ENCODE data around the gene TBC1D7. TPM values are rescaled to one million over a fixed set of nuclear protein-coding genes. Genes with fewer than 3 reads are reported as not detected.

TBC1D7 gene
- total RNA-seq, 1 donor from 2014 or later: 40.2 TPM

DNA sequence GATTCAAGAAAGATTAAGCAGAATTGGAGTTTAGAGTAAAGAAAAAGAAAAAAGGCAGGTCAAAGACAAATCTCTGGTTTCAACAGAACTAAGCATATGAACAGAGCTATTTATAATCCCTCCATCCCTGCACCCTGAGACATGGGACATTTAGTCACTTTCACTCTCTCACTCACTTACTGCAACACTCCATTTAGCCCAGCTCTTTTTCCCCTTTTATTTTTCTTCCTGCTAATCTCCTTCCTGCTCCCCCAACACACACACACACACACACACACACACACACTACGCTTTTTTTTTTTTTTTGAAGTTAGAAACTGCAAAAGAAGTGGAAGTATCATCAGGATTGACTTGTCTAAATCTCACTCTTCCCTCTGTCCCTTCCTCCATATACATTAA lies 45.1 kb upstream of the TBC1D7 start:
- Histone ChIP-seq H3K27ac (replicated peaks) (peak overlapping the region; percentile 40), H3K9me3 (replicated peaks) (no peaks in the 10 kb centered on the region), H3K27me3 (ENCODE audit: low read depth) (no peaks in the 10 kb centered on the region), H3K4me1 (peaks cover 47% of the 10 kb centered on the region), H3K4me3 (no peak overlapping the region), H3K36me3 (peaks cover 6% of the 10 kb centered on the region)
- intact Hi-C loops (cut with micrococcal nuclease): no loop called here
- no peak for DNase-seq
- TF ChIP-seq CTCF (IDR thresholded peaks at IDR 0.05; ENCODE audit: borderline replicate concordance): no peak

GRCh38 chr6:13372688-13373487 lies 44.6 kb upstream of the TBC1D7 start:
- intact Hi-C loops (cut with micrococcal nuclease): no loop called here
- H3K4me1 ChIP-seq: peaks cover 53% of the 10 kb centered on the region

DNA sequence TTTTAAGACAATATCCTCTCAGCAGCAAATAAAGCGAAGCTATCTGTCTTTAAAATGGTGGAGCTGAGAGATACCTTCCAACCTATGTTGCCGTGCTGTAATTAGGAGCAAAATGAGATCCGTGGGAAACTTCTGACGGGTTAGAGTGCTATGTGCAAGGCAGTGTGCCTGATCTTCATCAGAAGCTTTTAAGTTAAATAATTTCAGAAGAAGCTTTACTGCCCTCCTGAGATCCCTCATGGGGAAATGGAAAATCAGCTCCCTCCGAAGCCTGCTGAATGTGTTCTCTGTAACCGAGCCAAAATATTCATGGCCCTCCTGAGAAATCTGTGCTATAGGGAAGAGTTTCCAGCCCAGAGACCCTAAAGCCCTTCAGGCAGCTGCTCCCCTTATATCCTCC lies 43.7 kb upstream of the TBC1D7 start:
- TF ChIP-seq CTCF (IDR thresholded peaks at IDR 0.05; ENCODE audit: borderline replicate concordance): no peak
- intact Hi-C loops (cut with micrococcal nuclease): no loop called here
- no peak overlapping the region for H3K4me3 ChIP-seq
- peaks cover 61% of the 10 kb centered on the region for H3K4me1 ChIP-seq
- no peaks in the 10 kb centered on the region for H3K9me3 ChIP-seq (replicated peaks)
- no peak overlapping the region for H3K27ac ChIP-seq (replicated peaks)
- H3K27me3 ChIP-seq (ENCODE audit: low read depth): no peaks in the 10 kb centered on the region
- DNase-seq: no peak
- H3K36me3 ChIP-seq: peaks cover 2% of the 10 kb centered on the region

More at GRCh38 chr6:13372688-13373487, 44.6 kb upstream of the TBC1D7 start:
- Histone ChIP-seq H3K27me3 (ENCODE audit: low read depth) (no peaks in the 10 kb centered on the region), H3K9me3 (replicated peaks) (no peaks in the 10 kb centered on the region), H3K36me3 (peaks cover 6% of the 10 kb centered on the region), H3K4me3 (no peak overlapping the region), H3K27ac (replicated peaks) (peak overlapping the region; percentile 40)
- DNase-seq: no peak
- no peak for TF ChIP-seq CTCF (IDR thresholded peaks at IDR 0.05; ENCODE audit: borderline replicate concordance)

GRCh38 chr6:13371421-13372072 lies 43.2 kb upstream of the TBC1D7 start:
- Histone ChIP-seq H3K27ac (replicated peaks) (no peak overlapping the region), H3K9me3 (replicated peaks) (no peaks in the 10 kb centered on the region), H3K4me1 (peaks cover 61% of the 10 kb centered on the region), H3K4me3 (no peak overlapping the region), H3K36me3 (no peaks in the 10 kb centered on the region), H3K27me3 (ENCODE audit: low read depth) (no peaks in the 10 kb centered on the region)
- no peak for DNase-seq
- TF ChIP-seq CTCF (IDR thresholded peaks at IDR 0.05; ENCODE audit: borderline replicate concordance): no peak
- intact Hi-C loops (cut with micrococcal nuclease): no loop called here

DNA sequence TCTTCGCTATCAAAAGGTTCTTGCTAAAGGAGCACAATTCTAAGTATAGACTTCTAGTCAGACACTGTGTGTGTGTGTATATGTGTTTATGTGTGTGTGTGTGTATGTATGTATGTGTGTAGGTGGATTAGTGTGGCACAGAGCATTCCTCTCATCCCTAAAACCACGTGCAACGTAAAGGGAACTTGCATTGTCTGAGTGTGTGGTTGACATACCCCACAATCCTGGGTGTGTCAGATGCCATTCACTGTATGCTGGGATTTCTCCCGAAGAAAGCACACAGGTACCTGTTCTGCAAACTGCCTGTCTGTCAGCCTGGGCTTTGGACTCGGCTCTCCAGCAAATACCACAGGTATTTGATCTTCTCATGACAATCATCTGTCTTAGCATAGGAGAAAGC lies 42.3 kb upstream of the TBC1D7 start:
- TF ChIP-seq CTCF (IDR thresholded peaks at IDR 0.05; ENCODE audit: borderline replicate concordance): no peak
- intact Hi-C loops (cut with micrococcal nuclease): no loop called here
- Histone ChIP-seq H3K36me3 (peaks cover 2% of the 10 kb centered on the region), H3K4me1 (peaks cover 61% of the 10 kb centered on the region), H3K27ac (replicated peaks) (no peak overlapping the region), H3K4me3 (no peak overlapping the region), H3K9me3 (replicated peaks) (no peaks in the 10 kb centered on the region), H3K27me3 (ENCODE audit: low read depth) (no peaks in the 10 kb centered on the region)
- no peak for DNase-seq
